H9 (cell line): Measurements from ENCODE around the gene CA7. TPM values are rescaled to one million over a fixed set of nuclear protein-coding genes. Genes with fewer than 3 reads are reported as not detected.

ENCODE experiments used
- DNase-seq: peaks from one replicate; pipeline ENCODE4 v3.0.0-alpha.2; 2017
- H2AFZ ChIP-seq: one replicate; pipeline ENCODE4 v1.6.1; 2013; ENCODE audit warnings: mild to moderate bottlenecking, low read length, control low read depth, moderate library complexity
- H2AK5ac ChIP-seq: 2 replicates; pipeline ENCODE4 v1.6.1; 2013; ENCODE audit warnings: low read length, control low read depth, mixed read lengths; ENCODE audit not compliant: insufficient read length
- H2BK120ac ChIP-seq: one replicate; pipeline ENCODE4 v1.6.1; 2013; ENCODE audit warnings: low read depth, mild to moderate bottlenecking, low read length, control low read depth, inconsistent platforms; ENCODE audit not compliant: poor library complexity, severe bottlenecking
- H2BK12ac ChIP-seq: 2 replicates; pipeline ENCODE4 v1.6.1; 2013; ENCODE audit warnings: low read length, control low read depth, mixed read lengths, low read depth; ENCODE audit not compliant: insufficient read length
- H2BK15ac ChIP-seq: 2 replicates; pipeline ENCODE4 v1.6.1; 2013; ENCODE audit warnings: low read depth, low read length, control low read depth
- H2BK20ac ChIP-seq: one replicate; pipeline ENCODE4 v1.6.1; 2013; ENCODE audit warnings: low read depth, mild to moderate bottlenecking, low read length, control low read depth, inconsistent platforms; ENCODE audit not compliant: poor library complexity, severe bottlenecking
- H2BK5ac ChIP-seq: 2 replicates; pipeline ENCODE4 v1.6.1; 2013; ENCODE audit warnings: low read length, control low read depth, mixed read lengths; ENCODE audit not compliant: insufficient read length
- H3K14ac ChIP-seq: 2 replicates; pipeline ENCODE4 v1.6.1; 2013; ENCODE audit warnings: low read length, control low read depth; ENCODE audit not compliant: insufficient read depth
- H3K18ac ChIP-seq: 2 replicates; pipeline ENCODE4 v1.6.1; 2013; ENCODE audit warnings: low read depth, mild to moderate bottlenecking, mixed read lengths, low read length, control low read depth; ENCODE audit not compliant: insufficient read length
- H3K23ac ChIP-seq: 2 replicates; pipeline ENCODE4 v1.6.1; 2013; ENCODE audit warnings: low read length, control low read depth, mixed read lengths, low read depth; ENCODE audit not compliant: insufficient read length
- H3K23me2 ChIP-seq: 2 replicates; pipeline ENCODE4 v1.6.1; 2013; ENCODE audit warnings: low read depth, mild to moderate bottlenecking, mixed read lengths, low read length, control low read depth; ENCODE audit not compliant: insufficient read length, poor library complexity, severe bottlenecking
- H3K27ac ChIP-seq: 2 replicates; pipeline ENCODE4 v1.5.1; 2013; ENCODE audit warnings: low read length, control low read depth, mixed read lengths, low read depth; ENCODE audit not compliant: insufficient read length
- H3K27me3 ChIP-seq: 2 replicates; pipeline ENCODE4 v1.6.1; 2013; ENCODE audit warnings: low read length, control low read depth, inconsistent platforms; ENCODE audit not compliant: insufficient read depth
- H3K4ac ChIP-seq: 2 replicates; pipeline ENCODE4 v1.6.1; 2013; ENCODE audit warnings: low read depth, mild to moderate bottlenecking, control low read depth, inconsistent platforms, low read length, moderate library complexity
- H3K4me1 ChIP-seq: 2 replicates; pipeline ENCODE4 v1.6.1; 2013; ENCODE audit warnings: low read length, control low read depth, inconsistent platforms; ENCODE audit not compliant: insufficient read depth
- H3K4me2 ChIP-seq: 2 replicates; pipeline ENCODE4 v1.6.1; 2013; ENCODE audit warnings: low read length, control low read depth, mixed read lengths; ENCODE audit not compliant: insufficient read length, insufficient read depth
- H3K56ac ChIP-seq: 2 replicates; pipeline ENCODE4 v1.6.1; 2013; ENCODE audit warnings: low read depth, mild to moderate bottlenecking, mixed read lengths, low read length, control low read depth; ENCODE audit not compliant: insufficient read length
- H3K79me1 ChIP-seq: 2 replicates; pipeline ENCODE4 v1.6.1; 2013; ENCODE audit warnings: low read depth, mild to moderate bottlenecking, moderate library complexity, low read length, control low read depth, inconsistent platforms; ENCODE audit not compliant: insufficient read depth, poor library complexity, severe bottlenecking
- H3K79me2 ChIP-seq: 2 replicates; pipeline ENCODE4 v1.6.1; 2013; ENCODE audit warnings: low read length, control low read depth, inconsistent platforms; ENCODE audit not compliant: insufficient read depth
- H3K9ac ChIP-seq: 2 replicates; pipeline ENCODE4 v1.6.1; 2013; ENCODE audit warnings: low read length, control low read depth, mixed read lengths; ENCODE audit not compliant: insufficient read length; ENCODE audit errors: extremely low read depth
- H3K9me3 ChIP-seq: one replicate; pipeline ENCODE4 v1.6.1; 2013; ENCODE audit warnings: low read depth, low read length, inconsistent platforms; ENCODE audit not compliant: control insufficient read depth
- H3T11ph ChIP-seq: one replicate; pipeline ENCODE4 v1.6.1; 2013; ENCODE audit warnings: mild to moderate bottlenecking, low read length, control low read depth, inconsistent platforms
- H4K20me1 ChIP-seq: one replicate; pipeline ENCODE4 v1.6.1; 2013; ENCODE audit not compliant: control insufficient read depth, insufficient read length, insufficient read depth
- H4K5ac ChIP-seq: 2 replicates; pipeline ENCODE4 v1.6.1; 2013; ENCODE audit warnings: low read depth, mild to moderate bottlenecking, mixed read lengths, low read length, control low read depth; ENCODE audit not compliant: insufficient read length
- H4K8ac ChIP-seq: replicated peaks from 2 replicates; pipeline ENCODE4 v1.6.1; 2013; ENCODE audit warnings: low read length, control low read depth, mixed read lengths, low read depth; ENCODE audit not compliant: insufficient read length
- H4K91ac ChIP-seq: 2 replicates; pipeline ENCODE4 v1.6.1; 2013; ENCODE audit warnings: low read depth, mild to moderate bottlenecking, moderate library complexity, mixed read lengths, low read length, control low read depth; ENCODE audit not compliant: insufficient read length
- H3K27ac Mint-ChIP-seq, 3 experiments: 2 replicates in 2 of 3; 3 replicates in 1 of 3; pipeline ENCODE4 v1.8.0; 2020 to 2021; ENCODE audit warnings: mixed read lengths in 3 of 3, mild to moderate bottlenecking in 1 of 3, moderate library complexity in 1 of 3
- H3K27me3 Mint-ChIP-seq: 2 replicates; pipeline ENCODE4 v1.8.0; 2021; ENCODE audit warnings: low read depth, mild to moderate bottlenecking, moderate library complexity, mixed read lengths
- H3K36me3 Mint-ChIP-seq, 3 experiments: 2 replicates in 2 of 3; 3 replicates in 1 of 3; pipeline ENCODE4 v1.8.0; 2020 to 2021; ENCODE audit warnings: low read depth in 3 of 3, mixed read lengths in 3 of 3; ENCODE audit not compliant: insufficient read depth in 1 of 3
- H3K4me1 Mint-ChIP-seq, 2 experiments: 2 replicates each; pipeline ENCODE4 v1.8.0; 2020; ENCODE audit warnings: mixed read lengths in 2 of 2
- H3K4me3 Mint-ChIP-seq, 2 experiments: 2 replicates in 1 of 2; 3 replicates in 1 of 2; pipeline ENCODE4 v1.8.0; 2020 to 2021; ENCODE audit warnings: mild to moderate bottlenecking in 2 of 2, mixed read lengths in 2 of 2, moderate library complexity in 1 of 2
- H3K9me3 Mint-ChIP-seq, 2 experiments: 2 replicates in 1 of 2; 3 replicates in 1 of 2; pipeline ENCODE4 v1.8.0; 2020; ENCODE audit warnings: mild to moderate bottlenecking in 2 of 2, mixed read lengths in 2 of 2, moderate library complexity in 1 of 2
- CTCF ChIP-seq: fragments of 200-600 bp; sonication (generic); conservative IDR thresholded peaks from 3 replicates; pipeline ENCODE4 v1.8.0; 2021; ENCODE audit warnings: antibody characterized with exemption, mild to moderate bottlenecking
- WGBS: extraction: QIAGEN DNeasy Blood & Tissue Kit; methylation state at CpG from one replicate; pipeline ENCODE4 v1.1.7; 2013; ENCODE audit warnings: missing lambda C conversion rate, low lambda C conversion rate, mixed read lengths; ENCODE audit not compliant: insufficient read length; ENCODE audit errors: extremely low coverage; 5-methylcytosine and 5-hydroxymethylcytosine counted together
- total RNA-seq: library from RNA; stranded (reverse); gene quantifications from 2 replicates; pipeline ENCODE4 v1.2.1, GENCODE V29; 2021

The CA7 gene
- total RNA-seq, 1 experiment from 2014 or later: 0.81 TPM

- H3K23me2 ChIP-seq: no peaks in the 10 kb centered on the region
- H3K4ac ChIP-seq: no peak overlapping the region
- H3K14ac ChIP-seq: no peak overlapping the region
- no peak overlapping the region for H2BK5ac ChIP-seq
- H3K4me2 ChIP-seq: no peak overlapping the region
- H3K27ac ChIP-seq: no peak overlapping the region
- peak overlapping the region; percentile 4 to 17 (median 11); a peak in 3 of 7 replicates for H3K27ac Mint-ChIP-seq
- H2BK15ac ChIP-seq: no peak overlapping the region
- H3K4me1 ChIP-seq: no peaks in the 10 kb centered on the region
- peaks cover 0 to 7% (median 0%) of the 10 kb centered on the region in 3 experiments; a peak in 2 of 7 replicates for H3K36me3 Mint-ChIP-seq
- no peak overlapping the region for H3K23ac ChIP-seq
- no peaks in the 10 kb centered on the region for H3K79me1 ChIP-seq
- peaks cover 4% of the 10 kb centered on the region for H4K20me1 ChIP-seq
- H4K5ac ChIP-seq: no peak overlapping the region
- H3K27me3 ChIP-seq: no peaks in the 10 kb centered on the region
- H2BK120ac ChIP-seq: no peak overlapping the region
- H3T11ph ChIP-seq: no peak overlapping the region
- peak; percentile 89 for TF ChIP-seq CTCF
- no peak overlapping the region for H4K8ac ChIP-seq
- H3K9me3 ChIP-seq: no peaks in the 10 kb centered on the region
- H2AK5ac ChIP-seq: no peak overlapping the region
- no peak overlapping the region for H3K56ac ChIP-seq
- no peak overlapping the region for H4K91ac ChIP-seq
- H3K4me3 Mint-ChIP-seq: no peak overlapping the region
- no peak overlapping the region for H3K18ac ChIP-seq
- DNase-seq: peak; percentile 69
- H3K9me3 Mint-ChIP-seq: no peaks in the 10 kb centered on the region
- peaks cover 12 to 14% of the 10 kb centered on the region in 2 experiments for H3K4me1 Mint-ChIP-seq
- H3K27me3 Mint-ChIP-seq: peaks cover 3% of the 10 kb centered on the region
- H2BK20ac ChIP-seq: no peak overlapping the region
- H2BK12ac ChIP-seq: no peak overlapping the region
- no peak overlapping the region for H3K9ac ChIP-seq
- no peak overlapping the region for H2AFZ ChIP-seq
- WGBS: no CpG with 5 or more reads among the region's 11 CpGs
- H3K79me2 ChIP-seq: no peaks in the 10 kb centered on the region
These were observed 50.9 kb downstream of the CA7 start for GRCh38 chr16:66894948-66895688.
